Activated naive CD8-positive, alpha-beta T cell (primary cell): ENCODE results near the gene ADAMTSL2.

Source experiments
- H3K27ac Mint-ChIP-seq: one replicate; pipeline ENCODE4 v1.8.0; 2021; ENCODE audit warnings: mixed read lengths
- H3K27me3 Mint-ChIP-seq: one replicate; pipeline ENCODE4 v1.8.0; 2021; ENCODE audit warnings: mixed read lengths
- H3K36me3 Mint-ChIP-seq: one replicate; pipeline ENCODE4 v1.8.0; 2021; ENCODE audit warnings: mixed read lengths
- H3K4me1 Mint-ChIP-seq: one replicate; pipeline ENCODE4 v1.8.0; 2021; ENCODE audit warnings: low read depth, mixed read lengths
- H3K4me3 Mint-ChIP-seq: one replicate; pipeline ENCODE4 v1.8.0; 2021; ENCODE audit warnings: mild to moderate bottlenecking, mixed read lengths
- H3K9me3 Mint-ChIP-seq: one replicate; pipeline ENCODE4 v1.8.0; 2021; ENCODE audit warnings: low read depth, mixed read lengths

ADAMTSL2 gene

GRCh38 chr9:133534346-133535291, at the start of gene ADAMTSL2:
Gene ADAMTSL2, plus strand, starts transcription at chr9:133534704. Its CDS starts 2,009 bp downstream, at chr9:133536713.
- Mint-ChIP-seq H3K27me3 (no peaks in the 10 kb centered on the region), H3K36me3 (no peaks in the 10 kb centered on the region), H3K4me3 (peak within 1 kb of the TSS; percentile 59), H3K9me3 (no peaks in the 10 kb centered on the region), H3K27ac (no peak within 1 kb of the TSS), H3K4me1 (peaks cover 18% of the 10 kb centered on the region)

GRCh38 chr9:133485531-133486260, 48.8 kb upstream of the ADAMTSL2 start:
- Mint-ChIP-seq H3K4me1 (peaks cover 5% of the 10 kb centered on the region), H3K9me3 (no peaks in the 10 kb centered on the region), H3K27me3 (no peaks in the 10 kb centered on the region), H3K36me3 (no peaks in the 10 kb centered on the region), H3K27ac (no peak overlapping the region), H3K4me3 (peak overlapping the region; percentile 27)

DNA sequence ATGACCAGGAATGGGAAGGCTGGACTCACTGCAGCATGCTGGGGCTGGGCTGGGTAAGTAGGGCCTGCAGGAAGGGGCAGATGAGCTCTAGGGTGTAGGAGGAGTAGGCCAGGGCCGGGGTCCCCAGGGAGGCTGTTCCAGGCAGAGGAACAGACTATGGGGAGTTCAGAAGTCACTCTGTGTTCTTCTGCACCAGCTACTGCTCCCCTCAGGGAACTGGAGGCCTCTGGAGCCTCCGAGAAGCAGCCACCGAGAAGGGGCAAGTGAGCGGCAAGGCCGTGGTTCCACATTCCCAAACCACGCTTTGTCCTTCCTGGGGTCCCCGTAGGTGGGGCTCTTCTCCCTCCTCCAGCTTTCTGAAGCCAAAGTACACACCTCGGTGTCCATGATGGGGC, 47.2 kb upstream of the ADAMTSL2 start:
- H3K27ac Mint-ChIP-seq: no peak overlapping the region
- H3K27me3 Mint-ChIP-seq: no peaks in the 10 kb centered on the region
- no peaks in the 10 kb centered on the region for H3K9me3 Mint-ChIP-seq
- peaks cover 5% of the 10 kb centered on the region for H3K4me1 Mint-ChIP-seq
- no peak overlapping the region for H3K4me3 Mint-ChIP-seq
- H3K36me3 Mint-ChIP-seq: no peaks in the 10 kb centered on the region

DNA sequence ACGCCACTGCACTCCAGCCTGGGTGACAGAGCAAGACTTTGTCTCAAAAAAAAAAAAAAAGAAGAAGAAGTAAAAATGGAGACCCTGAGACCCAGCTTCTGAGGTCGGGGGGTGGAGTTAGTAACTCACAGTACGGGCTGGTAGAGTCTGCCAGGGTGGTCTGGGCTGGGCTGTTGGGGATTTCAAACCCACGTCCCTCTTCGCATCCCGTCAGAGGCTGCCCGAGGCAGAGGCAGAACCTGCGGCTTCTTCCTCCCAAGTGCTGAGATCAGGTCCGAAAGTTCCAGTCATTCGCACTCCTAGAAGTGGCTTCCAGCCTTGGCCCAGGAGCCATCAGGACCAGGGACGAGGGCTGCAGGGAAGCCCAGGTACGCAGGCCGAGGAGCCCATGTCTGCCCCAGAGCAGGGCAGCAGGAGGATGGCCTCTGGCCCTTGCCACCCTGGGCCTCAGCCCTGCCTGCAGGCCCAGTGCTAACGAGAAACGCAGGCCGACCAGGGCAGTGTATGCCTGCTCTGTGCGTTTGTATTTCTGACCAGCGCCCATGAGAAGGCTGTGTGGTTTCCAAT, 45.7 kb upstream of the ADAMTSL2 start:
- Mint-ChIP-seq H3K27me3 (no peaks in the 10 kb centered on the region), H3K4me1 (peaks cover 5% of the 10 kb centered on the region), H3K36me3 (no peaks in the 10 kb centered on the region), H3K4me3 (no peak overlapping the region), H3K9me3 (no peaks in the 10 kb centered on the region), H3K27ac (no peak overlapping the region)

GRCh38 chr9:133489253-133490190, 45.0 kb upstream of the ADAMTSL2 start:
- no peak overlapping the region for H3K27ac Mint-ChIP-seq
- no peaks in the 10 kb centered on the region for H3K36me3 Mint-ChIP-seq
- no peaks in the 10 kb centered on the region for H3K27me3 Mint-ChIP-seq
- no peaks in the 10 kb centered on the region for H3K9me3 Mint-ChIP-seq
- no peak overlapping the region for H3K4me3 Mint-ChIP-seq
- H3K4me1 Mint-ChIP-seq: peaks cover 5% of the 10 kb centered on the region

- no peak overlapping the region for H3K27ac Mint-ChIP-seq
- H3K4me3 Mint-ChIP-seq: no peak overlapping the region
- peaks cover 5% of the 10 kb centered on the region for H3K4me1 Mint-ChIP-seq
- H3K36me3 Mint-ChIP-seq: no peaks in the 10 kb centered on the region
- no peaks in the 10 kb centered on the region for H3K9me3 Mint-ChIP-seq
- no peaks in the 10 kb centered on the region for H3K27me3 Mint-ChIP-seq
Observed at GRCh38 chr9:133490201-133490681, 44.3 kb upstream of the ADAMTSL2 start.

DNA sequence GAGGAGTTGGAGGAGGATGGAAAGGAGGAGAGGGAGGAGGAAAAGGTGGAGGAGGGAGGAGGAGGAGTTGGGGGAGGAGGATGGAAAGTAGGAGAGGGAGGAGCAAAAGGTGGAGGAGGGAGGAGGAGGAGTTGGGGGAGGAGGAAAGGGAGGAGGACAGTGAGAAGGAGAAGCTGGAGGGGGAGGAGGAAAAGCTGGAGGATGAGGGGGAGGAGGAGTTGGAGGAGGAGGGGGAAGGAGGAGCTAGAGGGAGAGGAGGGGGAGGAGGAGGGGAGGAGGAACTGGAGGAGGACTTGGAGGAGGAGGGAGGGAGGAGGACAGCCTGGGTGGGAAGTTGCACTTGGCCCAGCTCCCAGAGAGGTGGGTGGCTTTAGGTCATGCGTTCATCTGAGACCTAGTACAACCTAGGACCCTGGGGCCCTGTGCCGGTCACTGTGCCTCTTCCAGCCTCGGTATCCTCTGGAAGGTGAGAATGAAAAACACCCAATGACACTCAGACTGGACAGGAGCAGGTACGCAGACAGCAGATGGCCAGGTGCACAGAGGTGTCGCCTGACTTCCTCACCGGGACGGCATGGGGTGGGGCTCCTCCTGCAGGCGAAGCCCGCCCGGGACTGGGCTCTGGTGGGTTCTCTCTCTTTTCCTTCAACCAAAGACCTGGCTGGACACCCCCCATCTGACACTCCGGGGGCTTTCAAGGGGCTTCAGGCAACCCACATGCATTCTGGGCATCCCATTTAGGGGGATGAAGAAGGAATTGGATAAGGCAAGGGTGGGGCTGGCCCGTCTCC, 43.4 kb upstream of the ADAMTSL2 start:
- H3K4me3 Mint-ChIP-seq: no peak overlapping the region
- peaks cover 4% of the 10 kb centered on the region for H3K4me1 Mint-ChIP-seq
- no peaks in the 10 kb centered on the region for H3K27me3 Mint-ChIP-seq
- H3K9me3 Mint-ChIP-seq: no peaks in the 10 kb centered on the region
- H3K36me3 Mint-ChIP-seq: no peaks in the 10 kb centered on the region
- H3K27ac Mint-ChIP-seq: no peak overlapping the region

DNA sequence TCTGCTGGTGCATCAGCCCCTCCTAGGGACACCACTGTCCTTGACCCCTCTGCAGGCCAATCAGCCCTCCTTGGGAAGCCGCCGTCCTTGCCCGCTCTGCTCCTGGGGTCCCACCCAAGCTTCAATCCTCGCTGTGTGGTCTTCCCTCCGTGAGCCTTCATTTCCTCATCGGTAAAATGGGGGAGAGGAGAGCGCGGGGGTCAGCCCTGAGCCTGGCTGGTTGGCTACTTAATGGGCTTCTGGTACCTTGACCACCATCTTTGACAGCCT, 42.9 kb upstream of the ADAMTSL2 start:
- no peaks in the 10 kb centered on the region for H3K4me1 Mint-ChIP-seq

GRCh38 chr9:133492061-133493021, 42.2 kb upstream of the ADAMTSL2 start:
- Mint-ChIP-seq H3K4me3 (no peak overlapping the region), H3K9me3 (no peaks in the 10 kb centered on the region), H3K4me1 (no peaks in the 10 kb centered on the region), H3K36me3 (no peaks in the 10 kb centered on the region), H3K27me3 (no peaks in the 10 kb centered on the region), H3K27ac (no peak overlapping the region)

More for the DNA sequence above, 42.9 kb upstream of the ADAMTSL2 start:
- no peak overlapping the region for H3K4me3 Mint-ChIP-seq
- H3K27me3 Mint-ChIP-seq: no peaks in the 10 kb centered on the region
- H3K27ac Mint-ChIP-seq: no peak overlapping the region
- H3K36me3 Mint-ChIP-seq: no peaks in the 10 kb centered on the region
- no peaks in the 10 kb centered on the region for H3K9me3 Mint-ChIP-seq

- no peaks in the 10 kb centered on the region for H3K27me3 Mint-ChIP-seq
- no peaks in the 10 kb centered on the region for H3K9me3 Mint-ChIP-seq
- H3K4me1 Mint-ChIP-seq: no peaks in the 10 kb centered on the region
- no peak overlapping the region for H3K27ac Mint-ChIP-seq
- H3K36me3 Mint-ChIP-seq: no peaks in the 10 kb centered on the region
- H3K4me3 Mint-ChIP-seq: no peak overlapping the region
Observed at GRCh38 chr9:133493428-133493827, 41.1 kb upstream of the ADAMTSL2 start.

- no peaks in the 10 kb centered on the region for H3K27me3 Mint-ChIP-seq
- no peaks in the 10 kb centered on the region for H3K9me3 Mint-ChIP-seq
- H3K4me3 Mint-ChIP-seq: no peak overlapping the region
- H3K27ac Mint-ChIP-seq: no peak overlapping the region
- no peaks in the 10 kb centered on the region for H3K36me3 Mint-ChIP-seq
- no peaks in the 10 kb centered on the region for H3K4me1 Mint-ChIP-seq
Observed at GRCh38 chr9:133493845-133494540, 40.5 kb upstream of the ADAMTSL2 start.

DNA sequence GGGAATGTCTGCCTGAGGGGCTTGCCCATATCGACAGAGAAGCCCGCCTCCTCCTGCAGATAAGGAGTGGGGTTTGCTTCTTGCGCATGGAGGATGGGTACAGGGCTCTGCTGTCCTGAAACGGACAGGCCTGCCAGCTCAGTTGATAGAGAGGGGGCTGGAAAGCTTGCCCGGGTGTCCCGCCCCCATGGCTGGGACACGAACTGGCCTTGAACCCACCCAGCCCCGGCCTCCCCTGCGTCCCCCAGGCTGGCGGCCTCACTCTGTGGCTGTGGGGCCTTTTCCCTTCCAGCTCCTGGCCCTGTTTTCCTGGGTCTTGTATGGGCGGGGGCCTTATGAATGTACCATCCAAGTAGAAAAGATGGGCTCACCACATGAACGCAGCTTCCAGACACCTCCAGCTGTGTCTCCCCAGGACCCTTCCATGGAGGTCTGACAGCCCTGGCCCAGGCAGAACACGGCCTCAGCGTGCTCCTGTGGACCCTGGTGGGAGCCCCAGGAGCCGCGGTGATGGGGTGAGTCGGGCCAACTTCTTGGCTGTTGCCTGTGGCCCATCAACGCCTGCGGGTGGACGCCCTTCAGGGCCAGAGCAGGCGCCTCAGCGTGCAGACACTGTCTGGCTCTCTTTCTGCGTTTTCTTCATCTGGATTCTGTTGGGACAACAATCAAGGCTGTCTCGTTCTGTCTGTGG, 39.7 kb upstream of the ADAMTSL2 start:
- Mint-ChIP-seq H3K27ac (no peak overlapping the region), H3K4me1 (no peaks in the 10 kb centered on the region), H3K27me3 (no peaks in the 10 kb centered on the region), H3K9me3 (no peaks in the 10 kb centered on the region), H3K36me3 (no peaks in the 10 kb centered on the region), H3K4me3 (no peak overlapping the region)
